Neuron (in vitro differentiated cells): ENCODE data around the gene KRTAP9-3.
"Not testable (repeated sequence)": the region's sequence is repeated elsewhere in the genome, so short reads cannot be mapped to it uniquely, and the experiment has no call there.

ENCODE experiments used
- H2AFZ ChIP-seq: one replicate; pipeline ENCODE4 v1.6.1; 2013; ENCODE audit warnings: low read depth, mild to moderate bottlenecking, inconsistent platforms, low read length, moderate library complexity
- H3K27me3 ChIP-seq: one replicate; pipeline ENCODE4 v1.6.1; 2013; ENCODE audit warnings: low read length; ENCODE audit not compliant: insufficient read depth
- H3K36me3 ChIP-seq: one replicate; pipeline ENCODE4 v1.6.1; 2013; ENCODE audit warnings: low read length; ENCODE audit not compliant: insufficient read depth
- H3K4me1 ChIP-seq: one replicate; pipeline ENCODE4 v1.6.1; 2013; ENCODE audit warnings: low read length; ENCODE audit not compliant: insufficient read depth
- H3K4me3 ChIP-seq: 2 replicates; pipeline ENCODE4 v1.5.1; 2013; ENCODE audit warnings: mild to moderate bottlenecking, low read length, moderate library complexity
- H3K9me3 ChIP-seq: one replicate; pipeline ENCODE4 v1.6.1; 2013; ENCODE audit warnings: low read length

KRTAP9-3 gene

GRCh38 chr17:41263212-41263611 lies 31.0 kb downstream of the KRTAP9-3 start:
- Histone ChIP-seq H3K4me3 (no peak overlapping the region), H3K9me3 (no peaks in the 10 kb centered on the region), H2AFZ (no peak overlapping the region)

GRCh38 chr17:41264599-41264998 lies 32.4 kb downstream of the KRTAP9-3 start:
- Histone ChIP-seq H3K4me1 (no peaks in the 10 kb centered on the region), H3K27me3 (no peaks in the 10 kb centered on the region), H3K9me3 (no peaks in the 10 kb centered on the region)

More at GRCh38 chr17:41263212-41263611, 31.0 kb downstream of the KRTAP9-3 start:
- Histone ChIP-seq H3K4me1 (no peaks in the 10 kb centered on the region), H3K36me3 (no peaks in the 10 kb centered on the region), H3K27me3 (no peaks in the 10 kb centered on the region)

GRCh38 chr17:41265078-41265477 lies 32.8 kb downstream of the KRTAP9-3 start, which contains the start of gene KRTAP9-6:
Gene KRTAP9-6, plus strand, starts transcription at chr17:41265378. Its CDS starts 0 bp downstream, at chr17:41265378.
- H2AFZ ChIP-seq: no peak within 1 kb of the TSS
- no peaks in the 10 kb centered on the region for H3K9me3 ChIP-seq
- H3K4me1 ChIP-seq: no peaks in the 10 kb centered on the region
- no peaks in the 10 kb centered on the region for H3K27me3 ChIP-seq
- no peak within 1 kb of the TSS for H3K4me3 ChIP-seq
- H3K36me3 ChIP-seq: no peaks in the 10 kb centered on the region

More at GRCh38 chr17:41264599-41264998, 32.4 kb downstream of the KRTAP9-3 start:
- H3K4me3 ChIP-seq: no peak overlapping the region
- H3K36me3 ChIP-seq: no peaks in the 10 kb centered on the region
- H2AFZ ChIP-seq: no peak overlapping the region

- Histone ChIP-seq H3K27me3 (no peaks in the 10 kb centered on the region), H3K4me3 (no peak overlapping the region), H3K4me1 (no peaks in the 10 kb centered on the region), H3K9me3 (no peaks in the 10 kb centered on the region), H2AFZ (no peak overlapping the region), H3K36me3 (no peaks in the 10 kb centered on the region)
These were observed 35.5 kb downstream of the KRTAP9-3 start for GRCh38 chr17:41267711-41268110.

GRCh38 chr17:41271323-41271722 lies 39.1 kb downstream of the KRTAP9-3 start:
- not testable (repeated sequence) for H3K4me3 ChIP-seq, H3K9me3 ChIP-seq, H2AFZ ChIP-seq, H3K27me3 ChIP-seq, H3K36me3 ChIP-seq, H3K4me1 ChIP-seq

- no peaks in the 10 kb centered on the region for H3K4me1 ChIP-seq
These were observed 39.6 kb downstream of the KRTAP9-3 start for GRCh38 chr17:41271858-41272257.

GRCh38 chr17:41275648-41276190 lies 43.5 kb downstream of the KRTAP9-3 start, which contains the start of gene KRTAP9-7:
Gene KRTAP9-7, plus strand, starts transcription at chr17:41275698. Its CDS starts 0 bp downstream, at chr17:41275698.
- not testable (repeated sequence) for H2AFZ ChIP-seq, H3K4me3 ChIP-seq, H3K27me3 ChIP-seq, H3K36me3 ChIP-seq, H3K4me1 ChIP-seq, H3K9me3 ChIP-seq

More at GRCh38 chr17:41271858-41272257, 39.6 kb downstream of the KRTAP9-3 start:
- no peaks in the 10 kb centered on the region for H3K9me3 ChIP-seq
- no peaks in the 10 kb centered on the region for H3K36me3 ChIP-seq
- no peaks in the 10 kb centered on the region for H3K27me3 ChIP-seq
- no peak overlapping the region for H2AFZ ChIP-seq
- no peak overlapping the region for H3K4me3 ChIP-seq

- Histone ChIP-seq H3K4me1 (no peaks in the 10 kb centered on the region), H3K4me3 (no peak overlapping the region), H3K27me3 (no peaks in the 10 kb centered on the region), H2AFZ (no peak overlapping the region), H3K9me3 (no peaks in the 10 kb centered on the region), H3K36me3 (no peaks in the 10 kb centered on the region)
These were observed 46.1 kb downstream of the KRTAP9-3 start for GRCh38 chr17:41278176-41278955.
